H1 (cell line): ENCODE data around the gene P2RX6. TPM values are rescaled to one million over a fixed set of nuclear protein-coding genes. Genes with fewer than 3 reads are reported as not detected.
A peak's percentile ranks its signal among the peaks of the same experiment; 100 is the strongest.

Experiments used
- CBX8 ChIP-seq: fragments of 300-800, 300-1000 bp; sonication (generic); IDR thresholded peaks from 2 replicates; pipeline ENCODE4 v1.7.1; 2016; ENCODE audit warnings: low read depth, low read length, borderline replicate concordance
- CREB1 ChIP-seq: IDR thresholded peaks from 2 replicates; pipeline ENCODE4 v1.6.1; 2012; ENCODE audit warnings: inconsistent platforms
- E2F6 ChIP-seq: IDR thresholded peaks from 2 replicates; pipeline ENCODE4 v1.6.1; 2012; ENCODE audit warnings: inconsistent platforms
- KDM1A ChIP-seq: fragments of 200-600, 300-600 bp; sonication (generic); IDR thresholded peaks from 2 replicates; pipeline ENCODE4 v1.7.1; 2016; ENCODE audit warnings: mild to moderate bottlenecking, low read length, borderline replicate concordance
- MAX ChIP-seq: IDR thresholded peaks from 2 replicates; pipeline ENCODE4 v1.6.1; 2012; ENCODE audit warnings: inconsistent platforms
- SRF ChIP-seq: IDR thresholded peaks from 2 replicates; pipeline ENCODE4 v1.6.1; 2011; ENCODE audit warnings: mild to moderate bottlenecking, low read depth, low read length, moderate library complexity
- polyA plus RNA-seq, 7 experiments: library from polyadenylated mRNA; depleted of rRNA in 3 of 7; stranded (reverse) in 5 of 7; unstranded in 2 of 7; fragments of >200 nt in 5 of 7; fragments of 200-250 nt in 2 of 7; gene quantifications; 1 replicate in 5 of 7; 2 replicates in 1 of 7; 4 replicates in 1 of 7; pipeline versions ENCODE4 v1.2.1 to v1.2.3, GENCODE V29; 2011 to 2013; ENCODE audit warnings: missing spikeins in 2 of 7, mixed read lengths in 2 of 7
- total RNA-seq: library from RNA; stranded (reverse); fragmentation: NEBNext Ultra II Directional; extraction: Animal tissue kit (Norgen Biotek cat#: 25700); gene quantifications from 2 replicates; pipeline ENCODE4 v1.2.1, GENCODE V29; 2021

P2RX6 gene
- total and polyA plus RNA-seq, 2 of the 8 experiments (the other 6 are each of a cell fraction or from before 2014, with no cell fraction given) = 0.09 TPM; not detected in 1

DNA sequence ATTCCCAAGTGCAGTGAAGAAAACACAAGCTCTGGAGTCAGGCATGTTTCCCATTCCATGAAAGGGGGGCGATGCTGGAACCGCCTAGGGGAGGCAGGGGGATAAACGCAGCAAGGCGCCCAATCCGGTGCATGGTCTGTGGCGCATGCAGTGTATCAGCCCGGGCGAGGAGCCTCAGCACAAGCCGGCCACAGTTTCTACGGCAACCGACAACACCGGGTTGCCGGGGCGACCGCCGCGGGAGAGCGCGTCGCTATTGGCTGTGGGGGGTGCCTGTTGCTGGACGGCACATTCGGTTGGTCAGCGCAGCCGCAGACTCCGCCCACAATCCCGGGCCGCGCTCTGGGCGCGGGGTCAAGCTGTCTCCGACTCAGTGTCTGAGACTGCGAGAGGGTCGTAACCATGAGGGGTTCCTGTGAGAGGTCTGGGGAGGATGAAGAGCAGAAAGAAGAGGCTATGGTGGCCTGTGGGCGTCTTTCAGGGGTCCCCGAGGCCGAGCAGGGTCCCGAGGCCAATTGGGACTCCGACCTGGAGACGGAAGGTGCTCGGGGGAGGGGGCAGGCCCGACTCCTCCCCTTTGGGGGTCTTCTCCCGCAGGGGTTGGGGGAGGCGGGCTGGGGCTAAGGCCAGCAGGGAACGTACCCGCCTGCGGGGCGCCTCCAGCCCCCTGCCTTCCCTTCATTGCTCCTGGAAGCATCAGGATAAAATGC, 30.8 kb downstream of the P2RX6 start, which contains the start of gene LRRC74B (continued):
- TF ChIP-seq CREB1 = peak; percentile 28; the same call in 1 of the 2 replicates
- TF ChIP-seq CBX8 = no peak
- peak; percentile 70 for TF ChIP-seq MAX
- TF ChIP-seq KDM1A = no peak
- 0 out of 2 replicates have a peak, but pooled peaks have one; percentile 12 for TF ChIP-seq E2F6
- TF ChIP-seq SRF = peak; percentile 16; the same call in 1 of the 2 replicates
